Astrocyte (in vitro differentiated cells and primary cell): Measurements from ENCODE around the gene RAPGEF4. TPM values are rescaled to one million over a fixed set of nuclear protein-coding genes. Genes with fewer than 3 reads are reported as not detected.

Experiments used
- DNase-seq: peaks from one replicate; pipeline ENCODE4 v3.0.0-alpha.2; 2010; ENCODE audit warnings: low read depth
- FAIRE-seq: peaks from 2 replicates; lab custom pipeline; 2011; peaks lifted over from hg19 to GRCh38; lab: Jason Lieb, UNC
- H2AFZ ChIP-seq: 2 replicates; pipeline ENCODE4 v1.6.0; 2012; ENCODE audit warnings: low read depth, low read length, inconsistent platforms
- H3K27ac ChIP-seq: 2 replicates; pipeline ENCODE4 v1.5.1; 2011; ENCODE audit warnings: low read depth, low read length, inconsistent platforms
- H3K27me3 ChIP-seq: 2 replicates; pipeline ENCODE4 v1.6.0; 2011; ENCODE audit warnings: low read length, inconsistent platforms; ENCODE audit not compliant: insufficient read depth
- H3K36me3 ChIP-seq: 2 replicates; pipeline ENCODE4 v1.5.1; 2011; ENCODE audit warnings: low read length, inconsistent platforms; ENCODE audit not compliant: insufficient read depth
- H3K4me1 ChIP-seq: 2 replicates; pipeline ENCODE4 v1.5.1; 2011; ENCODE audit warnings: low read length, inconsistent platforms; ENCODE audit not compliant: insufficient read depth
- H3K4me2 ChIP-seq: 2 replicates; pipeline ENCODE4 v1.6.0; 2012; ENCODE audit warnings: low read length, inconsistent platforms
- H3K4me3 ChIP-seq: 2 replicates; pipeline ENCODE4 v1.5.1; 2011; ENCODE audit warnings: low read depth, mild to moderate bottlenecking, low read length, inconsistent platforms; ENCODE audit not compliant: insufficient read depth
- H3K79me2 ChIP-seq: 2 replicates; pipeline ENCODE4 v1.6.0; 2012; ENCODE audit warnings: mild to moderate bottlenecking, low read length, inconsistent platforms; ENCODE audit not compliant: insufficient read depth
- H3K9ac ChIP-seq: 2 replicates; pipeline ENCODE4 v1.6.0; 2012; ENCODE audit warnings: mild to moderate bottlenecking, low read length, inconsistent platforms
- H3K9me3 ChIP-seq: 2 replicates; pipeline ENCODE4 v1.5.1; 2012; ENCODE audit warnings: low read depth, mild to moderate bottlenecking, low read length, inconsistent platforms; ENCODE audit not compliant: insufficient read depth
- H4K20me1 ChIP-seq: 2 replicates; pipeline ENCODE4 v1.6.0; 2012; ENCODE audit warnings: low read length, inconsistent platforms; ENCODE audit not compliant: insufficient read depth
- H3K27ac Mint-ChIP-seq: one replicate; pipeline ENCODE4 v1.8.0; 2021; ENCODE audit warnings: mild to moderate bottlenecking, mixed read lengths; ENCODE audit not compliant: unreplicated experiment
- H3K27me3 Mint-ChIP-seq: one replicate; pipeline ENCODE4 v1.8.0; 2021; ENCODE audit warnings: low read depth, mixed read lengths; ENCODE audit not compliant: unreplicated experiment
- H3K36me3 Mint-ChIP-seq: one replicate; pipeline ENCODE4 v1.8.0; 2021; ENCODE audit warnings: low read depth, mixed read lengths; ENCODE audit not compliant: unreplicated experiment
- H3K4me1 Mint-ChIP-seq: one replicate; pipeline ENCODE4 v1.8.0; 2021; ENCODE audit warnings: low read depth, mixed read lengths; ENCODE audit not compliant: unreplicated experiment
- H3K4me3 Mint-ChIP-seq: one replicate; pipeline ENCODE4 v1.8.0; 2021; ENCODE audit warnings: mild to moderate bottlenecking, moderate library complexity, mixed read lengths; ENCODE audit not compliant: unreplicated experiment
- H3K9me3 Mint-ChIP-seq: one replicate; pipeline ENCODE4 v1.8.0; 2021; ENCODE audit warnings: mild to moderate bottlenecking, mixed read lengths; ENCODE audit not compliant: unreplicated experiment
- CTCF ChIP-seq: IDR thresholded peaks from 2 replicates; pipeline ENCODE4 v1.5.1; 2011; ENCODE audit warnings: low read depth, mild to moderate bottlenecking, inconsistent platforms, low read length, moderate library complexity; ENCODE audit not compliant: insufficient read depth
- EZH2 ChIP-seq: IDR thresholded peaks from 2 replicates; pipeline ENCODE4 v1.6.1; 2012; ENCODE audit warnings: mild to moderate bottlenecking, low read length, inconsistent platforms; ENCODE audit not compliant: insufficient read depth
- total RNA-seq: library from RNA; stranded (reverse); gene quantifications from 2 replicates; pipeline ENCODE4 v1.2.1, GENCODE V29; 2021

RAPGEF4 gene
- total RNA-seq, 1 donor from 2014 or later, result 1.1 TPM

GRCh38 chr2:173048897-173049661 lies 313.4 kb downstream of the RAPGEF4 start:
- Mint-ChIP-seq H3K27ac (peak overlapping the region; percentile 92), H3K9me3 (no peaks in the 10 kb centered on the region), H3K4me1 (peaks cover 55% of the 10 kb centered on the region), H3K4me3 (no peak overlapping the region), H3K27me3 (no peaks in the 10 kb centered on the region), H3K36me3 (no peaks in the 10 kb centered on the region)
- no peak overlapping the region for H3K4me3 ChIP-seq
- no peaks in the 10 kb centered on the region for H3K27me3 ChIP-seq
- DNase-seq (peak; percentile 99), FAIRE-seq (peak; percentile 49)
- H3K27ac ChIP-seq, result peak overlapping the region; percentile 72
- H4K20me1 ChIP-seq, result no peaks in the 10 kb centered on the region
- H3K36me3 ChIP-seq, result no peaks in the 10 kb centered on the region
- peaks cover 18% of the 10 kb centered on the region for H3K4me1 ChIP-seq
- H3K79me2 ChIP-seq, result no peaks in the 10 kb centered on the region
- no peak overlapping the region for H2AFZ ChIP-seq
- no peaks in the 10 kb centered on the region for H3K9me3 ChIP-seq
- H3K4me2 ChIP-seq, result peak overlapping the region; percentile 50
- H3K9ac ChIP-seq, result peak overlapping the region; percentile 46
- TF ChIP-seq EZH2 (no peak), CTCF (no peak)

DNA sequence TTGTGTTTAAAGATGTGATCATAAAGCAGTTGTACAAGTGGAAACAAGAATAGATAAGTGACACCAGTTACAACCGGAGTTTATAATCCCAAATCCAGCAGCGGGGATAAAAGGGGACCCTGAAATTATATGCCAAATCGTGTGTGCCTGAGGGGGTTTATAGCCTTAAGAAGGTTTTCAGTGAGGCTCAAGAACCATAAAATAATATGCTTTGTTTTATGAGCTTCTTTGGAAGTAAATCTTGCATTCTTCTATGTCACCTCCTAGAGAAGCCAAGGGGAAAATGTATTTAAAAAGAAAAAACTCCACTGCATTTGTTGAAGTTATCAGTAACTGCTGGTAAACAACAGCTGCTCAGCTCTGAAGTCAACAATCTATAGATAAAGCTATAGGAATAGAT lies 314.2 kb downstream of the RAPGEF4 start:
- Histone ChIP-seq H3K27me3 (no peaks in the 10 kb centered on the region), H3K36me3 (no peaks in the 10 kb centered on the region), H3K4me2 (peak overlapping the region; percentile 50), H3K9ac (peak overlapping the region; percentile 46), H3K27ac (peak overlapping the region; percentile 72), H3K4me3 (no peak overlapping the region), H3K9me3 (no peaks in the 10 kb centered on the region), H2AFZ (no peak overlapping the region), H3K4me1 (peaks cover 18% of the 10 kb centered on the region), H4K20me1 (no peaks in the 10 kb centered on the region), H3K79me2 (no peaks in the 10 kb centered on the region)
- Mint-ChIP-seq H3K4me1 (peaks cover 57% of the 10 kb centered on the region), H3K27me3 (no peaks in the 10 kb centered on the region), H3K27ac (peak overlapping the region; percentile 83), H3K9me3 (no peaks in the 10 kb centered on the region), H3K36me3 (no peaks in the 10 kb centered on the region), H3K4me3 (no peak overlapping the region)
- FAIRE-seq (peak; percentile 5), DNase-seq (no peak)
- TF ChIP-seq EZH2, result no peak
- no peak for TF ChIP-seq CTCF

GRCh38 chr2:173050684-173051083 lies 315.0 kb downstream of the RAPGEF4 start:
- Histone ChIP-seq H3K9me3 (no peaks in the 10 kb centered on the region), H3K27ac (no peak overlapping the region), H4K20me1 (no peaks in the 10 kb centered on the region), H3K9ac (no peak overlapping the region), H3K4me3 (no peak overlapping the region), H3K79me2 (no peaks in the 10 kb centered on the region), H3K36me3 (no peaks in the 10 kb centered on the region), H2AFZ (no peak overlapping the region), H3K27me3 (no peaks in the 10 kb centered on the region), H3K4me2 (no peak overlapping the region), H3K4me1 (peaks cover 18% of the 10 kb centered on the region)
- Mint-ChIP-seq H3K27me3 (no peaks in the 10 kb centered on the region), H3K4me3 (no peak overlapping the region), H3K36me3 (no peaks in the 10 kb centered on the region), H3K4me1 (peaks cover 54% of the 10 kb centered on the region), H3K27ac (peak overlapping the region; percentile 83), H3K9me3 (no peaks in the 10 kb centered on the region)
- DNase-seq, result no peak
- FAIRE-seq, result peak; percentile 34
- no peak for TF ChIP-seq EZH2
- TF ChIP-seq CTCF, result no peak
